CD1c-positive myeloid dendritic cell (primary cell): ENCODE data around the gene GLYR1.
"Not testable (repeated sequence)": the region's sequence is repeated elsewhere in the genome, so short reads cannot be mapped to it uniquely, and the experiment has no call there.

ENCODE experiments used
- DNase-seq: peaks from one replicate; pipeline ENCODE4 v3.0.0-alpha.2; 2016; ENCODE audit errors: extremely low spot score

The GLYR1 gene

DNA sequence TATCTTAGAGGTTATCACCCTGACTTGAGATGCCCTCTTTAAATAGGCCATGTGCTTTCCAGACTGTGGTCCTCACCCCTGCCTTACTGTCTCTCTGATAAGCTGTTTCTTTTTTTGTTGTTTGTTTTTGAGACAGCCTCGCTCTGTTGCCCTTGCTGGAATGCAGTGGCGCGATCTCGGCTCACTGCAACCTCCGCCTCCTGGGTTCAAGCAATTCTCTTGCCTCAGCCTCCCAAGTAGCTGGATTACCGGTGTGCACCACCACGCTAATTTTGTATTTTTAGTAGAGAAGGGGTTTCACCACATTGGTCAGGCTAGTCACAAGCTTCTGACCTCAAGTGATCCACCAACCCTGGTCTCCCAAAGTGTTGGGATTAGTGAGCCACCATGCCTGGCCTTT, 58.2 kb downstream of the GLYR1 start:
- no peak for DNase-seq

DNA sequence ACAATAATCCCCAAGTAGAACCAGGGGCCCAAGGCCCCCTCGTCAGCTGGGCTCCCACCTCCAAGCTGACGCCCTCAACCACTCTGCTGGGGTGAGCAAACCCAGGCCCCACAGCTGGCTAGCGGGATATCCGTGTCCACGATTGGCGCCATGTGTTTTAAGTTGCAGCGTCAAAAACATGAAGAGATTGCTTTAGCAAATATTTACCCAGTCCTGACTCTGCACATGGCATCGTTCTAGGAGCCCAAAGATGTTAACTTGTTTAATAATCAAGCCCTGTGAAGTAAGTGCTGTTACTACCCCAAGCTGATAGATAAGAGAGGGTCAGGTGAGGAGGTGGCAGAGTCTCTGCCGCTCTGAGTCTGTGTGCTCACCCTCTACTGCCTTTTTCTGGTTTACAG, 58.6 kb downstream of the GLYR1 start:
- no peak for DNase-seq

DNA sequence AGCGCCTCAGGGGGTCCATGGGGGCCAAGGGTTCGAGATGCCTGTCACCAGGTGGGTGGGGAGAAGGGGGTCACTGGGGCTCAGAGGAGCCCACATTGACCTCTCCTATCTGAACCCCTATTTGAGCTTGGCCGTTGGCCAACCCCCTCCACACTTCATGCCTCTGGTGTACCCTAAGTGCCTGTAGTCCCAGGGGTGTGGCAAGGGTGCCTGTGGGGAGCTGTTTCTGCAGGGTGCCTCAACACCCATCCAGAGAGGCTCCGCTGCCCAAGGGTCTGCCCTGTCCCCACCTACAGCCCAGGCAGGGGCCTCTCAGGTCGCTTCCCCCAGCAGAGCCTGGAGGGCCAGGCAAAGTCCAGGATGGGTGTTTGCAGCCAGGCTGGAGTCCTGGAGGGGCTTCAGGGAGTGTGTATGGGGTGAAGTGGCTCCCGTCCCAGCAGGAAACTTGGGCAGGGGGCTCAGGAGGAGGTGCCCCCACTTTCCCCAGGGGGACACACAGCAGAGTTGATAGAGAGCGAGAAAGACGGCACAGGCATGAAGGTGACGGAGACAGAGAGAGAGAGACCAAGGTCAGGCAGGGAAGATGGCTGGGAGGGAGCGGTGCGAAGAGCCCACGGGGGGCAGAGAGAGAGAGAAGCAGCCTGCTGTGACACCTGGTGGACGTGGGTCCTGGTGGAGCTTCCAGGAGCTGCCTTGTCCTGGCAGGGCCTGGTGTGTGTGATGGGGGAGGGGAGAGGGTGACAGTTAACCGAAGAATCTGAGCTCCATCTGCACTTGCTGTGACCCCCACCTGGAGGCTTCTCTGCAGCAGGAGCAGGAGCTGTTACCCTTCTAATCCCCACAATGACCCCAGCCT, 59.2 kb downstream of the GLYR1 start, which contains the start of gene SEPTIN12:
Gene SEPTIN12 (minus strand): TSS at position 719 of the 856 bp plus-strand sequence. CDS start 700 bp downstream, at position 19.
- DNase-seq, result no peak

DNA sequence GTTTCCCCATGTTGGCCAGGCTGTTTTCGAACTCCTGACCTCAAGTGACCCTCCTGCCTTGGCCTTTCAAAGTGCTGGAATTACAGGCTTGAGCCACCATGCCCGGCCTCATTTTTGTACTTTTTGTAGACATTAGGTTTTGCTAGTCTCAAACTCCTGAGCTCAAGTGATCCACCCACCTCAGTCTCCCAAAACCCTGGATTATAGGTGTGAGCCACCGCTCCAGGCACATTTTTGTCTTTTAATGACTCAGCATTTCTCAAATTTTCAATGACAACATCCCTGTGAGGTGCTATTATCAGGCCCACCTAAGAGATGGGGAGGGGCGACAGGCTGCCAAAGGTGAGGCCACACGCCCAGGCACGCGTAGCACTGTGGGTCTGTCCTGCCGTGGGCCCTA, 60.0 kb downstream of the GLYR1 start:
- no peak for DNase-seq

DNA sequence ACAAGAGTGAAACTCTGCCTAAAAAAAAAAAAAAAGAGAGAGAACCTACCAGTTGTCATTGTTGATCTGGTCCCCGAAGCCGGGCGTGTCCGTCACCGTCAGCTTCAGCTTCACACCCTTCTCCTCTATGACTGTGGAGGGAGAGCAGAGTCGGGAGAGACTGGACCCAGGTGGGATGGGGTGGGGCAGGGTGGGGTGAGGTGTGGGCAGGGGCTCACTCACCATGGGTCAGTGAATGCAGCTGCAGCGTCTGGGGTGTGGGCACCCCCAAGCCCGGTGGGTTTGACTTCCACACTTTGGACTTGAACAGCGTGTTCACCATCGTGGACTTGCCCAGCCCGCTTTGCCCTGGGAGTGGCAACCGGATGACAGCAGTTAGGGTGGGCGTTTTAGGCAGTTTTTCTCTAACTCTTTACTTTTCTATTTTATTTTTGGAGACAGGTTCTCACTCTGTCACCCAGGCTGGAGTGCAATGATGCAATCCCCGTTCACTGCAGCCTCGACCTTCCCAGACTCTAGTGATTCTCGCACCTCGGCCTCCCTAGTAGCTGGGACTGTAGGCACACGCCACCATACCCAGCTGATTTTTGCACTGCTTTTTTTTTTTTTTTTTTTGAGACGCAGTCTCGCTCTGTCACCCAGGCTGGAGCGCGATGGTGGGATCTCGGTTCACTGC, 61.2 kb downstream of the GLYR1 start:
- DNase-seq, result no peak

DNA sequence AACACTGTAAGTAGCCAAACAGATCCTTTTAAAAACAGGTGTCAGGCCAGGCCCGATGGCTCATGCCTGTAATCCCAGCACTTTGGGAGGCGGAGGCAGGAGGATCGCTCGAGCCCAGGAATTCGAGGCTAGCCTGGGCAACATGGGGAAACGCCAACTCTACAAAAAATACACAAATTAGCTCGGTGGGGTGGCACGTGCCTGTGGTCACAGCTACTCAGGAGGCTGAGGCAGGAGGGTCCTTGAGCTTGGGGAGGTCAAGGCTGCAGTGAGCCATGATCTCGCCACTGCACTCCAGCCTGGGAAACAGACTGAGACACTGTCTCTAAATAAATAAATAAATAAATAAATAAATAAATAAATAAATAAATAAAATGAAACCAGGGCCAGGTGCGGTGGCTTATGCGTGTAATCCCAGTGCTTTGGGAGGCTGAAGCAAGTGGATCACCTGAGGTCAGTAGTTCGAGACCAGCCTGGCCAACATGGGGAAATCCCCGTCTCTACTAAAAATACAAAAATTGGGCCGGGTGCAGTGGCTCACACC, 62.6 kb downstream of the GLYR1 start:
- not testable (repeated sequence) for DNase-seq

DNA sequence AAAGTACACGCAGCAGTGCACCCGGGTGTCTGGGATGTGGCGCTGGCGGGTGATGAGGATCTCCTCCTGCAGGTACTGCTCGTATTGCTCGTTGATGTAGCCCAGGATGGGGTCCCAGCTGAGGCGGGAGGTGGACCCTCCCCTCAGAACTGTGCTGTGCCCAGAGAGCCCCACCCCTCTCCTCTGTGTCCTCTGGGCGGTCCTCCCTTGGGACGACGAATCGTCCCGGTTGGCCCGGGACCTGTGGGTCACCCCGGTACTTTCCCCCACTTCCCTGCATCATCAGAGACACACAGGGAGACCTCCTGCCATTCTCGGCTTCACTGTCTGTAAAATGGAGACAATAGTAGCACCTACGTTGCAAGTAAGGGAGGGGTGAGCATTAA, 63.1 kb downstream of the GLYR1 start:
- no peak for DNase-seq

DNA sequence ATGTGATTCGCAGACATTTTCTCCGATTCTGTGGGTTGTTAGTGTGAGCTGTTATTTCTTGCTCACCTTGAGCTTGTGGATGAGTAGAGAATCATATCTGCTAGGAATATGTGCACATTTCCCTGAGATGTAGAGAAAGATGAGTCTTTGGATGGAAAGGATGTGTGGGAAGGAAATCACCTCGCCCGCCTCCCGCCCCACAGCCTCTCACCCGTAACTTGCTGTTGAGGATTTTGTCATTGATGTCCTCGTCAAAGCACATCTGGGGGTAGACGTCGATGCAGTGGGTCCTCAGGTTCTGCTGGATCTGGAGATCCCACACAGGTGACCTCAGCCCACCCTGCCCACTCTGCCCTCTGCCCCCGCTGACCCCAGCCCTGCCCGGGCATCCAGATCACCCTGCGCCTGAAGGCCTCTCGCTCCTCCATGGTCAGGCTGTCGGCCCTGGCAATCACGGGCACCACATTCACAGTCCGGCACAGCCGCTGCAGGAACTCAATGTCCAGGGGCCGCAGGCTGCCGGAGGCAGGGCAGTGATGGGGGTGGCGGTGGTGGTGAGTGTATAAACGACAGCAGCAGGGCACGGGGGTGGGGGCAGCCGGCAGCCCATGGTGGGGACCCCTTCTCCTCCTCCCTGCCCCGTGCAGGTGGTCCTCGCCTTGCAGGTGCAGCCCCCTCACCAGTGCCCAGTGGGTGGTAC, 63.7 kb downstream of the GLYR1 start:
- DNase-seq, result no peak

DNA sequence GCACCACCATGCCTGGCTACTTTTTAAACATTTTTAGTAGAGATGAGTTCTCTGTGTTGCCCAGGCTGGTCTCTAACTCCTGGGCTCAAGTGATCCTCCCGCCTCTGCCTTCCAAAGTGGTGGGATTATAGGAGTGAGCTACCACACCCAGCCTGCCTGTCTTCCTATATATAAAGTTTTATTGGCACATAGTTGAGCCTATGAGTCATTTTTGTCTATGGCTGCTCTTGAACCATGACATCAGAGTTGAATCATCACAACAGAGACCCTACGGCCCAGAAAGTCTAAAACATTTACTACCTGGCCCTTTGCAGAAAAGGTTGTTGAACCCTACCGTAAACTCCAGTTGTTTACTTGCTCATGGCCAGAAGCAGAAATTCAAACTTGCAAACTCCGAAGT, 66.9 kb downstream of the GLYR1 start:
- no peak for DNase-seq

DNA sequence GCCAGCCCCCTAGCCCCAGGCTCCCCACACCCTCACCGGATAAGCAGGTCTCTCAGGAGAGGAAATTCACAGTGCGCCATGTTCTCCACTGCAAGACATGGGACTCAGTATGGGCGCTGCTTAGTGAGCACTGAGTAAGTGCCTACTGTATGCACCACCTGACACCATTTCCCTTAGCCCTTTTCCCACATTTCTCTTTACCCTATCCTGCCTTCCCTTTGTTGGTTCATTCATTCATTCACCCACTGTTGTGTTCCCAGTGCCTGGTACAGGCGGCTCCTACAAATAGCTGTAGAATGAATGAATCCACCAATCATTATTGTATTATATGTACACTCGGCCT, 69.1 kb downstream of the GLYR1 start:
- no peak for DNase-seq

DNA sequence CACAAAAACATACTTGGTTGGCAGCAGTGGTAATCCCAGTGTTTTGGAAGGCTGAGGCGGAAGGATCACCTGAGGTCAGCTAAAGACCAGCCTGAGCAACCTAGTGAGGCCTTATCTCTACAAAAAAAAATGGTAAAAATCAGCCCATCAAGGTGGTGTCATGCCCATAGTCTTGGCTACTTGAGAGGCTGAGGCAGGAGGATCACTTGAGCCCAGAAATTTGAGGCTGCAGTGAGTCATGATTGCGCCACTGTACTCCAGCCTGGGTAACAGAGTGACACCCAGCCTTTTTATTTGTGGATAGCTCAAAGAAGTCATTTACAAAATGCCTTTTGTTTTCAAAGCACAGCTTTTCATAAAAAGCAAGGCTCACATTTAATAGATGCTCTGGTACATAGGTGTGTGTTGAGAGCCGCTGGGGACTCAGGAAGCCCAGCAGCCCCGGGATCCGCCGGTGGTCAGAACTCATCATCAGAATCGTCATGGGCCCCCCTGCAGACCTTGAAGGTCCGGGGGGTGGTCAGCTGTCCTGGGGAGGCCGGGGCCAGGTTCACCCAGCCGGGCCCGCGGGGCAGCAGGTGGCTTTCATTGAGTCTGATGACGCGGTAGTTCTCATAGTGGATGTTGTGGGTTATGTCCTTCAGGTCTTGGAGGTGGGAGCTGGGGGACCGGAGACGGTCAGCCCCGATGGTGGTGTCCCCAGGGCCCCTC, 69.6 kb downstream of the GLYR1 start:
- DNase-seq, result no peak

DNA sequence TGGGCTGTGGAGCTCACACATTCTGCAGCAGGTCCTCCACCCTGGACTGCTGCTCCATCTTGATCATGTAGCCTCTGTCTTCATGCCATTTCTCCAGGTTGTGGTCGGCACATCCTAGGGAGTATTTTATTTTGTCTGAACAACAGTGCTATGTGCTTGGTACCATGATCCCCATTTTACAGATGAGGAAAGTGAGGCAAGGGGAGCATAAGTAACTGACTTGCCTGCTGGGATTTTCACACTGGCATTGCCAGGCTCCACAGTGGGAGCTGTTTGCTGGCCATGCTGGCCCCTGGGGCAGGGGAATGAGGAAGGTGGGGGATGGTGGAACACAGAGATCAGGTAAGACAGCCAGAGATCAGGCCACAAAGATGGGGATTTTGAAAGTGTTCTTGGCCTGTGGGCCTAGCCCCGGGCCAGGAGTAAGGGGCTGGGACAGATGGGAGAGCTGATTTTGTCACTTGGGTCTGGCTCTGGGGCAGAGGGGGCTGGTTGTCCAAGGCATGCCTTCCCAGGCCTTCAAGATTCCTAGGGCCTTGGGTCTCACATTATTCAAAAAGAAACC, 70.9 kb downstream of the GLYR1 start:
- no peak for DNase-seq

DNA sequence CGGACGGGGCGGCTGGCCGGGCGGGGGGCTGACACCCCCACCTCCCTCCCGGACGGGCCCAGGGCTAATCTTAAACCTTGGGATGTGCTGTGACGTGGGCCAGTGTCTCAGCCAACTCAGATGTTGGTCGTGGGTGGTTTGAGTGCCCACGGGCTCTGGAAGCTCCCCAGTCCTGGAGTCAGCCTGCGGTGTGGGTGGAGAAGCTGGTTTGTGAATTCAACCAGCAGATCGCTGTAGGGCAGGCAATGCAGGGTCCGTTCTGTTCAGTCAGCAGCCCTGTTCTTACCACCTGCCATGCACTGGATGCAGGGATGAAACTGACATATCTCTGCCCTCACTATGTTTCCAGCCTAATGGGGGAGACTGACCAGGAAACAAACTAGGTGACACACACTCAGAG, 72.1 kb downstream of the GLYR1 start:
- DNase-seq, result no peak

DNA sequence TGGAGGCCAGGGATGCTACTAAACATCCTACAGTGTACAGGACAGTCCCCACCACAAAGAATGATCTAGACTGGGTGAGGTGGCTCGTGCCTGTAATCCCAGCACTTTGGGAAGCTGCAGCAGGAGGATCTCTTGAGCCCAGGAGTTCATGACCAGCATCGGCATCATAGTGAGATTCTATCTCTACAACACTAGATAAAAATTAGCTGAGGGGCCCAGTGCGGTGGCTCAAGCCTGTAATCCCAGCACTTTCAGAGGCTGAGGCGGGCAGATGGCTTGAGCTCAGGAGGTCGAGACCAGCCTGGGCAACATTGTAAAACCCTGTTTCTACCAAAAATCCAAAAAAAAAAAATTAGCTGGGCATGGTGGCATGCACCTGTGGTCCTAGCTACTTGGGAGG, 74.7 kb downstream of the GLYR1 start:
- no peak for DNase-seq

DNA sequence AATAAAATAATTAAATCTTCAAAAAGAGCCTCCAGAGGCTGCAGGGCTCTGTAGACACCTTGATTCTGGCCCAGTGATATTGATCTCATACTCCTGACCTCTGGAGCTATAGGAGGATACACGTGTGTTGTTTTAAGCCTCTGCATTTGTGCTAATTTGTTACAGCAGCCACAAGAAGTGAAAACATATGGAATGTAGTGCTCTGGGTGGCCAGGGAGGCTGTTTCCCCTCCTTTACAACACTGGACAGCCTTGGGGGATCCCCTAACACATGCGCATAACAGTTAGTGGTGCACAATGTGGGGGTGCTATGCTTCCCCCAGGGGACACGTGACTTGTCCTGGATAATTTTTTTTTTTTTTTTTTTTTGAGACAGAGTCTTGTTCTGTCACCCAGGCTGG, 75.4 kb downstream of the GLYR1 start:
- no peak for DNase-seq

DNA sequence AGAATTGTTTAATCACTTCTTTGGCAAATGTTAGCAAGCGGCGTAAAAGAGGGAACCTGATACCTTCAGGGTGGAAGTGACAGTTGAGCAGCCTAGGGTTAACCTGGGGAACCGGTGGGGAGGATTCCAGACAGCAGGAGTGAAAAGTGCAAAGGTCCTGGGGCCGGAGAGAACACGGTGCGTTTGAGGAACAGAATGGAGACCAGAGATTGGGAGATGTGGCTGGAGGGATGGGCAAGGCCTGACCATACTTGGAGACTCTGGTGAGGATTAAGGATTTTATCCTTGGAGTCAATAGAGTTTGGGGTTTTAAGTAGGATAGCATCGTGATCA, 77.8 kb downstream of the GLYR1 start:
- DNase-seq, result no peak

DNA sequence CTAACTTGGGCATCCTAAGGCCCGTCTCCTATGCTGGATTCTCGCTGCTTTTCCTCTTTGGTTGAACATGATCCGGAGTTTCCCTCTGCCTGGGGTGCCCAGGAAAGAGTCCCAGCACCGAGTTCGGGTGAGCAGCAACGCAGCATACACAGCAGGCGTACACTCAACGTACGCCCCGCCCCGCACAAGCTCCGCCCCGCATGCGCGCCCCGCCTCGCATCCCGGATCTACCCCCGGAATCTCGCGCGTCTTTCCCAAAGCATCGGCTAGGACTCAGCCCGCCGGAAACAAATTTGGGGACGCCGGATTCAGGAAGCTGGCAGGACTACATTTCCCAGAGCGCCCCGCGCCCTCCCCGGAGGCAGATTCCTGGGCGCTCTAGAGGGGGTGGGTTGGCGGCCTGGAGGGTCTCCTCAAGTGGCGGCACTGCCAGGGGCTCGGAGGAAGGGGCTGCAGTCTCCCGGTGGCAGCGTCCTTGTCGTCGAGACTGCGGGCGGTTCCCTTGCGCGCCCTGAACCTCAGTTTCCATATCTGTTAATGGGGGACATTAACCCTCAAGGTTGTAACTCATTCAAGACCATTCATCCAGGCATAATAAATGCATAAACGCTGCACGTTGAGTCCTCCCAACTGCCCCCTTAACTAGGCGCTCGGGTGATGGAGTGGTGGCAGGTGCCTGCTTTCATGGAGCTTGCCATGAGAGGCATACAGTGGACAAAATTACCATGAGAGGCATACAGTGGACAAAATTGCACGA, 78.4 kb downstream of the GLYR1 start:
- DNase-seq, result peak; percentile 96

DNA sequence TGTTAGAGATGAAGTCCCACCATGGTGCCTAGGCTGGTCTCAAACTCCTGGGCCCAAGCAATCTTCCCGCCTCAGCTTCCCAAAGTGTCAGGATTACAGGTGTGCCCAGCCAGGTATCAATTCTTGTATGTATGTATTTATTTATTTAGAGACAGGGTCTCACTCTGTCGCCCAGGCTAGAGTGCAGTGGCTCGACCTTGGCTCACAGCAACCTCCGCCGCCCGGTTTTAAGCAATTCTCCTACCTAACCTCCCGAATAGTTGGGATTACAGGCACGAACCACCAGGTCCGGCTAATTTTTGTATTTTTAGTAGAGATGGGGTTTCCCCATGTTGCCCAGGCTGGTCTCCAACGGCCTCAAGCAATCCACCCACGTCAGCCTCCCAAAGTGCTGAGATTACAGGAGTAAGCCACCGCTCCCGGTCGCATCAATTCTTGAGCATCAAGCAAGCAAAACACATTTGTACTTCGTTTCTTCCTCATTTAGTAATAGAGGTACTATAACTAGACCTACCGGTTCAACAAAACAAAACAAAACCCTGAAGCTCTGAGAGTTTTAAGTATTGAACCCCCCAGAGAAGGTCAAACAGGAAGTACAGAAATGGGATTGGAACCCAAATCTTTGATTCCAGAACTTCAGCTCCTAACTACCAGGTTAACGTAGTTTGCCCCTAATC, 79.1 kb downstream of the GLYR1 start:
- DNase-seq, result peak; percentile 69

DNA sequence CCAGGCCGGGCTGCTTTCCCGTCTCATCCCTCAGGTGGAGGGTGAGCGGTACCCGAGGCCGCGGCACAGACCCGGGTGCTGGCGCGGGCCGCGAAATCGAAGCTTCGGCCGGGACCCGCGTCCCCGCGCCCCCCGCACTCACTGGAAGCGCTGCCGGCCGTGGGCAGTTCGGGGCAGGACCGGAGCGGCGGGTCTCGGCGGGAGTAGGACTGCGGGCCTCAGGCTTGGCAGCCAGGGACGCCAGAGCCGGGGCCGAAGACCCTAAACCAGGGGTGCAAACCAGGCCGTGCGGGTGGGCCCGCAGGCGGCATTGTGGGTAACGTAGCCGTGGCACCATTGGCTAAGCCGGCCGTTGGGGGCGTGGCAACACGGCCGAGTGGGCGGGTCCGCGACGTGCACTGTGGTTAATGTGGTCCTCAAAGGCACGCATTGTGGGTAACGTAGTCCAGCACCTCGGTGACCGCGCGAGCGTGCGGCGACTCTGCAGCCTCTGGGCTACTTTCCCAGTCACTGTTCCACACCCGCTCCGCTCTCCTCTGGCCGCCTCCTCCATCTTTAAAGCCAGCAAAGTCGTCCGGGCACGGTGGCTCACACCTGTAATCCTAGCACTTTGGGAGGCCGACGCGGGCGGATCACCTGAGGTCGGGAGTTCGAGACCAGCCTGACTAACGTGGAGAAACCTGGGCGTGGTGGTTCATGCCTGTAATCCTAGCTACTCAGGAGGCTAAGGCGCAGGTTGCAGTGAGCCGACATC, 80.0 kb downstream of the GLYR1 start, which contains the start of gene ZNF500:
Gene ZNF500 (minus strand): TSS at position 288 of the 754 bp plus-strand sequence. CDS start 1,184 bp downstream, outside the sequence.
- DNase-seq, result peak; percentile 98
